DMS53 treated with DMSO at 0.1 percent for 48 hours (cell line): ENCODE measurements around the gene SMARCA2.

Source experiments
- DNase-seq: peaks from one replicate; lab custom pipeline; 2025; ENCODE audit not compliant: unreplicated experiment; lab: John Stamatoyannopoulos, UW

The SMARCA2 gene

GRCh38 chr9:2164268-2164667, 149.1 kb downstream of the SMARCA2 start:
- no peak for DNase-seq

GRCh38 chr9:2166203-2166602, 151.1 kb downstream of the SMARCA2 start:
- DNase-seq, result no peak

- no peak for DNase-seq
These were observed 153.9 kb downstream of the SMARCA2 start for GRCh38 chr9:2169035-2169434.

- DNase-seq, result no peak
These were observed 155.6 kb downstream of the SMARCA2 start for GRCh38 chr9:2170722-2171121.

GRCh38 chr9:2173170-2173569, 158.0 kb downstream of the SMARCA2 start:
- no peak for DNase-seq

GRCh38 chr9:2173861-2174260, 158.7 kb downstream of the SMARCA2 start:
- DNase-seq, result no peak

- DNase-seq, result no peak
These were observed 159.2 kb downstream of the SMARCA2 start for GRCh38 chr9:2174306-2174705.

GRCh38 chr9:2174911-2175310, 159.8 kb downstream of the SMARCA2 start:
- DNase-seq, result no peak

GRCh38 chr9:2177121-2177520, 162.0 kb downstream of the SMARCA2 start:
- DNase-seq, result no peak

- DNase-seq, result no peak
These were observed 163.0 kb downstream of the SMARCA2 start for GRCh38 chr9:2178034-2178734.

- no peak for DNase-seq
These were observed 164.4 kb downstream of the SMARCA2 start for GRCh38 chr9:2179567-2179966.

- no peak for DNase-seq
These were observed 165.0 kb downstream of the SMARCA2 start for GRCh38 chr9:2180154-2180553.

- no peak for DNase-seq
These were observed 165.6 kb downstream of the SMARCA2 start for GRCh38 chr9:2180704-2181103.

- no peak for DNase-seq
These were observed 166.6 kb downstream of the SMARCA2 start for GRCh38 chr9:2181792-2182191.

GRCh38 chr9:2190939-2191608, 175.9 kb downstream of the SMARCA2 start:
- no peak for DNase-seq

- no peak for DNase-seq
These were observed 176.4 kb downstream of the SMARCA2 start for GRCh38 chr9:2191609-2191972.

GRCh38 chr9:2192356-2192979, 177.3 kb downstream of the SMARCA2 start:
- DNase-seq, result no peak

GRCh38 chr9:2193552-2193951, 178.4 kb downstream of the SMARCA2 start:
- DNase-seq, result no peak

GRCh38 chr9:2195211-2195610, 180.1 kb downstream of the SMARCA2 start:
- no peak for DNase-seq

GRCh38 chr9:2196757-2197156, 181.6 kb downstream of the SMARCA2 start:
- DNase-seq, result no peak

GRCh38 chr9:2198956-2199635, 183.9 kb downstream of the SMARCA2 start:
- no peak for DNase-seq
